GM23338 (cell line): ENCODE results near the gene GOLT1A.

ENCODE experiments used
- CTCF ChIP-seq, 2 experiments: fragments of 200-600 bp in 1 of 2; sonication (generic) in 1 of 2; conservative IDR thresholded peaks; 2 replicates each; pipeline versions ENCODE4 v1.5.1 to v1.6.1; 2016 to 2017; ENCODE audit warnings: antibody characterized with exemption in 2 of 2, low read depth in 2 of 2, mild to moderate bottlenecking in 2 of 2, moderate library complexity in 1 of 2
- ETS1 ChIP-seq: IDR thresholded peaks from 2 replicates; pipeline ENCODE4 v1.6.1; 2016; ENCODE audit warnings: antibody characterized with exemption
- EZH2 ChIP-seq: fragments of 200-600 bp; sonication (generic); IDR thresholded peaks from one replicate; pipeline ENCODE4 v1.8.0; 2017; ENCODE audit warnings: antibody characterized with exemption, mild to moderate bottlenecking, low read depth; ENCODE audit not compliant: unreplicated experiment
- EZH2phosphoT487 ChIP-seq: fragments of 200-600 bp; sonication (generic); IDR thresholded peaks from one replicate; pipeline ENCODE4 v1.8.1; 2018; ENCODE audit warnings: antibody characterized with exemption; ENCODE audit not compliant: unreplicated experiment
- POLR2AphosphoS5 ChIP-seq: IDR thresholded peaks from 2 replicates; pipeline ENCODE4 v1.6.1; 2016; ENCODE audit warnings: antibody characterized with exemption, low read depth
- REST ChIP-seq: IDR thresholded peaks from one replicate; pipeline ENCODE4 v1.6.1; 2018; ENCODE audit warnings: antibody characterized with exemption; ENCODE audit not compliant: unreplicated experiment

GRCh38 chr1:204260601-204261197, 46.9 kb upstream of the GOLT1A start:
- TF ChIP-seq CTCF (conservative IDR thresholded peaks at IDR 0.05; ENCODE audit: low read depth in 2 of 2) (no peak), EZH2 (no peak), POLR2AphosphoS5 (no peak), REST (no peak), EZH2phosphoT487 (no peak), ETS1 (no peak)
